Prostate gland (tissue), 2 donors: Measurements from ENCODE around the gene SIN3B. TPM values are rescaled to one million over a fixed set of nuclear protein-coding genes. Genes with fewer than 3 reads are reported as not detected.

Experiments used
- DNase-seq: peaks from one replicate; pipeline ENCODE4 v3.0.0-alpha.2; 2019; ENCODE audit warnings: low spot score
- H3K27ac ChIP-seq, 2 donors: fragments of 200-600 bp; sonication (generic); 2 replicates each; pipeline ENCODE4 v1.5.1; 2017 to 2019
- H3K27me3 ChIP-seq: fragments of 200-600 bp; sonication (generic); replicated peaks from 2 replicates; pipeline ENCODE4 v1.5.1; 2019; ENCODE audit not compliant: insufficient read depth
- H3K36me3 ChIP-seq, 2 donors: fragments of 200-600 bp; sonication (generic); 1 replicate in 1 of 2; 2 replicates in 1 of 2; pipeline versions ENCODE4 v1.5.1 to v1.8.1; 2017 to 2019
- H3K4me1 ChIP-seq: fragments of 200-600 bp; sonication (generic); replicated peaks from 2 replicates; pipeline ENCODE4 v1.5.1; 2019
- H3K4me3 ChIP-seq, 2 donors: fragments of 200-600 bp; sonication (generic); 2 replicates each; pipeline ENCODE4 v1.5.1; 2017 to 2019
- H3K9me3 ChIP-seq: fragments of 200-600 bp; sonication (generic); 2 replicates; pipeline ENCODE4 v1.5.1; 2017
- CTCF ChIP-seq, 4 experiments: fragments of 200-600 bp in 2 of 4; fragments of 450-650 bp in 2 of 4; sonication (generic) in 2 of 4; IDR thresholded peaks; 1 replicate in 3 of 4; 2 replicates in 1 of 4; pipeline ENCODE4 v1.5.1; 2016 to 2019; ENCODE audit warnings: antibody characterized with exemption in 4 of 4, mild to moderate bottlenecking in 2 of 4, moderate library complexity in 2 of 4
- POLR2A ChIP-seq: fragments of 450-650 bp; IDR thresholded peaks from one replicate; pipeline ENCODE4 v1.6.1; 2016; ENCODE audit warnings: antibody characterized with exemption, mild to moderate bottlenecking
- POLR2AphosphoS5 ChIP-seq: sonication (generic); formaldehyde crosslinking; IDR thresholded peaks from one replicate; pipeline ENCODE4 v1.6.1; 2017; ENCODE audit warnings: antibody characterized with exemption
- WGBS: methylation state at CpG from one replicate; pipeline ENCODE4 v1.1.5; 2018; 5-methylcytosine and 5-hydroxymethylcytosine counted together
- intact Hi-C: fragments of 100-400 bp; cut with DNase I; formaldehyde crosslinking; loops from one replicate; pipeline ENCODE4 v1.14.2; 2022
- total RNA-seq, 2 donors: library from RNA; depleted of rRNA; stranded (reverse); fragments of >200 nt; gene quantifications; one replicate each; pipeline ENCODE4 v1.1.0, GENCODE V29; 2016

SIN3B gene
- total RNA-seq, 2 donors from 2014 or later = 37.8 to 159 TPM

- H3K4me3 ChIP-seq = no peak overlapping the region
Observed at GRCh38 chr19:16889883-16890460, 60.8 kb downstream of the SIN3B start.

GRCh38 chr19:16890461-16891184 lies 61.4 kb downstream of the SIN3B start:
- DNase-seq = no peak
- no peaks in the 10 kb centered on the region for H3K27me3 ChIP-seq
- no peak overlapping the region for H3K27ac ChIP-seq
- H3K9me3 ChIP-seq = no peaks in the 10 kb centered on the region
- H3K4me1 ChIP-seq = peaks cover 6% of the 10 kb centered on the region
- no peaks in the 10 kb centered on the region for H3K36me3 ChIP-seq
- WGBS = 92% methylated on average over 24 of the region's 24 CpGs
- H3K4me3 ChIP-seq = no peak overlapping the region
- no peak for TF ChIP-seq POLR2AphosphoS5
- no peak for TF ChIP-seq POLR2A
- no peak for TF ChIP-seq CTCF (IDR thresholded peaks at IDR 0.05)
- intact Hi-C loops = no loop called here

More at GRCh38 chr19:16889883-16890460, 60.8 kb downstream of the SIN3B start:
- Histone ChIP-seq H3K27ac (no peak overlapping the region), H3K27me3 (no peaks in the 10 kb centered on the region), H3K9me3 (no peaks in the 10 kb centered on the region), H3K4me1 (peaks cover 6% of the 10 kb centered on the region), H3K36me3 (no peaks in the 10 kb centered on the region)
- no peak for DNase-seq
- intact Hi-C loops = no loop called here
- WGBS = 93% methylated on average over 30 of the region's 48 CpGs
- TF ChIP-seq POLR2AphosphoS5 (no peak), POLR2A (no peak), CTCF (IDR thresholded peaks at IDR 0.05) (no peak)

GRCh38 chr19:16891696-16892382 lies 62.6 kb downstream of the SIN3B start:
- intact Hi-C loops = no loop called here
- 71% methylated on average over 12 of the region's 12 CpGs for WGBS
- no peaks in the 10 kb centered on the region for H3K9me3 ChIP-seq
- DNase-seq = no peak
- no peaks in the 10 kb centered on the region for H3K36me3 ChIP-seq
- TF ChIP-seq POLR2A (no peak), CTCF (IDR thresholded peaks at IDR 0.05) (no peak), POLR2AphosphoS5 (no peak)
- no peaks in the 10 kb centered on the region for H3K27me3 ChIP-seq
- H3K4me1 ChIP-seq = peaks cover 6% of the 10 kb centered on the region
- no peak overlapping the region for H3K27ac ChIP-seq
- H3K4me3 ChIP-seq = no peak overlapping the region

GRCh38 chr19:16892436-16892835 lies 63.2 kb downstream of the SIN3B start:
- no peak for DNase-seq
- Histone ChIP-seq H3K9me3 (no peaks in the 10 kb centered on the region), H3K36me3 (no peaks in the 10 kb centered on the region), H3K27ac (no peak overlapping the region), H3K27me3 (no peaks in the 10 kb centered on the region), H3K4me1 (peaks cover 6% of the 10 kb centered on the region), H3K4me3 (no peak overlapping the region)
- no peak for TF ChIP-seq POLR2AphosphoS5
- no peak for TF ChIP-seq CTCF (IDR thresholded peaks at IDR 0.05)
- TF ChIP-seq POLR2A = no peak
- WGBS = 80% methylated on average over 4 of the region's 4 CpGs
- intact Hi-C loops = no loop called here
